Inflammatory macrophage treated with lipopolysaccharide for 4 hours (primary cell): ENCODE measurements around the gene CTNS.
A peak's percentile ranks its signal among the peaks of the same experiment; 100 is the strongest.
"Not testable (repeated sequence)": the region's sequence is repeated elsewhere in the genome, so short reads cannot be mapped to it uniquely, and the experiment has no call there.

Experiments used
- DNase-seq: peaks from one replicate; pipeline ENCODE4 v3.0.0-alpha.2; 2020

The CTNS gene

DNA sequence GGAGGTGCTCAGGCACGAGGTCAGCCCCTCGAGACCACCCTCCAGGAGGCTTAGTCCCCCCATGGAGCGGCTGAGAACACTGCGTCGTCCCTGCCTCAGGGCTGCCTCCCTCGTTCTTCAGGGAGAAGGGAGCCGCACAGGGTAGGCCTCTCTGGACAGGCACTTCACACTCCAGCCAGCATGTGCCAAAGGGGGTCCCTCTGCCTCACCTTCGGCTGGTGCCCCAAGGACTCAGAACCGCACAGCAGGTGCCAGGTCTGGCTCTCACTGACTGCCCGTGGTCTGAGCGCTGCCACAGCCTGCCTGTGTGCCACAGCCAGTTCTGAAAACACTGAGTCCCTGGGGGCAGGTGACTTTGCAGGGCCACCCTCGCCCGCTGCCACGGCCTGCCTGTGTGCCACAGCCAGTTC lies 52.3 kb downstream of the CTNS start:
- no peak for DNase-seq

DNA sequence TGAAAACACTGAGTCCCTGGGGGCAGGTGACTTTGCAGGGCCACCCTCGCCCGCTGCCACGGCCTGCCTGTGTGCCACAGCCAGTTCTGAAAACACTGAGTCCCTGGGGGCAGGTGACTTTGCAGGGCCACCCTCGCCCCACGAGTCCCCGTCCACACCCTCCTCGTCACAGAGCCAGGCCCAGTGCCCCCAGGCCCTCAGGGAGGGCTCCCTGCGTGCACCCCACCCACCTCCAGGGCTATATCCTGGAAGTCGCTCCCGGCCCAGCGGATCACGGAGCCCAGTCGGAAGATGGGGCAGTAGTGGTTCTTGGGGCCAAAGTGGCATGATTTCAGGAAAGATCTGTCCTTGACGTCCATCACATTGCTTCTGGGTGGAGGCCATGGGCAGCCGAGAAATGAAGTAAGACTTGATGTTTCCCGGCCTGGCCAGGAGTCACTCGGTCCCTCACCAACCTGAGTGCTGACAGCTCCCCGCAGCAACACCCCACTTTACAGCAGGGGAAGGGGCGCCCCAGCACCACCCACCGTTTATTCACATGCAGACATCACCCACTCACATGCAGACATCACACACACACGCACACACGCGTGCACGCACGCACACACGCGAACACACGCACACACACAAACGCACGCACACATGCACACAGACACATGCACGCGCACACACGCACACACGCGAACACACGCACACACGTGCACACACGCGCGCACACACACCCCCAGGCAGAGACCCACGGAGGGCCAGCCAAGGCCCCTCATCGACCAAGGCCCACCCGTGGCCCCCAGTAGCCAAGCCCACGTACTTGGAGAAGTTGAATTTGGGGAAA lies 52.9 kb downstream of the CTNS start:
- DNase-seq, result no peak

DNA sequence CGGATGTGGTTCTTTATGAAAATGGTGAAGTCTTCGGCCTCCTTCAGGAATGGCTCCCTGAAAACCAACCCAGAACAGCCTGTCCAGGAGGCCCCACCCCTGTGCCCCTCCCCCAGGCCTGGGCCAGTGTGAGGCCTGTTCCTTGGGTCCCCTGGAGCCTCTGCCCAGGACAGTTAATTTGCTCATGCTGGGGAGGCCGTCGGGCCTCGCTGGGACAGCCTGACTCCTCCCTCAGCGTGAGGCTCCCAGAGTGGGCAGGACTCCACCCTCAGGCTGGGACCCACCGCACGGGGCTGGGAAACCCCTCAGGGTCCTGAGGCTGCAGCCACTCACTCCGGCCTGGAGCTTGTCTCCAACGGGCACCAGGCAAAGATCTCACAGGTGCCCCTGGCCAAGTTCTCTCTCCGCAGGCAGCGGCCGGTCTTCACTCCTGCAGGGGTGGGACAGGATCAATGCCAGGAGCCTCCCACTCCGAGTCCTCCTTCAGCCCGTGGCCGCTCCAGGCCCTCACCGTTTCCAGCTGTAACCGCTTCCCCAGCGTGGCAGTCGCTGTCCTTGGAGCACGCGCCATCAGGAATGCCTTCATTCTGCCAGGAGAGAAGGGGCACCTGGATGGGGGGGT lies 53.6 kb downstream of the CTNS start:
- DNase-seq, result no peak

DNA sequence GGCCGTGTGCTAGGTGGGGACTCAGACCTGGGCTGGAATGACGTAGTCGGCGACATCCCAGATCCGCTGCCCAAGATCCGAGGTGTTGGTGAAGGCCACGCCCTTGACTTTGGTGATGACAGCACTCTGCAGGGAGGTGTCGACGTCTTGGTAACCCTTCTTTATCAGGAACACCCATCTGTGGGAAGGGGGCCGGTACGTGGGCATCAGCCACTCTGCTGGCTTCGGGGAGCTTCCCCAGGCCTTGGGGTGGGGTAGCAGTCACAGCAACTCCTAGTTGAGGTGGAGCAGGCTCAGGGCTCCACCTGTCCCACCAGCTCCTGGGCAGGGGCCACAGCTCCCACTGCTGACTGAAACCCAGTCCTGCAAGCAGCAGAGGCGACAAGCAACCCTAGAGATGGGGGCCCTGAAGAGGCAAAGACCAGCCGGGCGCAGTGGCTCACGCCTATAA lies 55.1 kb downstream of the CTNS start:
- DNase-seq, result no peak

DNA sequence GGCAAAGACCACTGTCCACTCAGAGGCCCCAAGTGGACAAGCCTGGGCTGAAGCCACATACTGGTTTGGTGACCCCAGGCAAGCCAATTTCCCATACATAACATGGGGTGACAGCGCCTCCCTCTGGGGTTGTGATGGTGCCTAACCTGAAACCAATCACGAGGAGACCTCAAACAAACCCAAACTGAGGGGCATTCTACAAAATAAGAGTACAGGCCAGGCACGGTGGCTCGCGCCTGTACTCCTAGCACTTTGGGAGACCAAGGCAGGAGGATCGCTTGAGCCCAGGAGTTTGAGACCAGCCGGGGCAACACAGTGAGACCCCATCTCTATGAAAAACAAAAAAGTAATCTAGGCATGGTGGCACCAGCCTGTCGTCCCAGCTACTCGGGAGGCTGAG lies 55.8 kb downstream of the CTNS start:
- no peak for DNase-seq

DNA sequence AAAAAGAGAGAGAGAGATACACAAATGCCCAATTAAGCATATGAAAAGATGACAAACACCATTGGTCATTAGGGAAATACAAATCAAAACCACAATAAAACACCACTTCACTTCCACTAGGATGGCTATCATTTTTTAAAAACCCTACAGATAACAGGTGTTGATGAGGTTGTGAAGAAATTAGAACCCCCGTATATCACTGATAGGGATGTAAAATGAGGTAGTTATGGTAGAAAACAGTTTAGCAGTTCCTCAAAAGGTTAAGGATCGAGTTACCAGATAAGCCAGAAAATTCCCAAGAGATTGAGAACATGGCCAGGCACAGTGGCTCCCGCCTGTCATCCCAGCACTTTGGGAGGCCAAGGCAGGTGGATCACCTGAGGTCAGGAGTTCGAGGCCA lies 56.6 kb downstream of the CTNS start:
- no peak for DNase-seq

DNA sequence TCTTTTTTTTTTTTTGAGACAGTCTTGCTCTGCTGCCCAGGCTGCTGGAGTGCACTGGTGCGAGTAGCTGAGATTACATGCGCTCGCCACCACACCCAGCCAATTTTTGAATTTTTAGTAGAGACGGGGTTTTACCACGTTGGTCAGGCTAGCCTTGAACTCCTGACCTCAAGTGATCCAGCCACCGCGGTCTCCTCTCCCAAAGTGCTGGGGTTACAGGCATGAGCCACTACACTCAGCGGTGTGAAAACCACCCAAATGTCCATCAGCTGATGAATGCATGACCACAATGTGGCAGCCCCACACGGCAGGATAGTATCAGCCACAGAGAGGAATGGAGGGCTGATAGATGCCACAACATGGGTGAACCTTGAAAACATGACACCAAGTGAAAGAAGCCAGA lies 57.3 kb downstream of the CTNS start:
- DNase-seq, result no peak

DNA sequence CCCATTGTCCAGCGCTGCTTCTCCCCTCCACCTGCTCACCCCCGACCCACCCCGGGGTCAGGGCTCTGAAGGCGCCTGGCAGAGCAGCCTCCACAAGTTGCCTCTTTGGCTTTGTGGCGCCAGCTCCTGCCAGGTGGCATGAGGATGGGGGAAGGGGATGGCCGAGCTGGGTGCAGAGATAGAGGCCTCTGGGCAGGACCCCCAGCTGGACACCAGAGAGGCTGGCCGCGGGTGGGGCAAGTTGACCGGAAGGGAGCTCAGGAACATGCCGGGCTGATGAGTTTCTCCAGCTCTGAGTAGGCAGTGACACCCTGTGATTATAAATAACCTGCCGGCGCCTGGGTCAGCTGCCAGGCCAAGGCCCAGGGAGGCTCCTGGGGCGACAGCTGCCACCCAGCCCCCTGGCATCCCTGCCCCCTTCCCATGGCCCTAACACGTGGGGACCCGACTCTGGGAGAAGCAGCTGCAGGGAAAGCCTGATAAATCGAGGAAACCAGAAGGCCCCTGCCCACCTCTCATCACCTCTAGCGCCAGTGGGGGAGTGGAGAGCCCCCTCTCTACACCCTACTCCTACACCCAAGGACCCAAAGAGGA lies 58.7 kb downstream of the CTNS start:
- no peak for DNase-seq

DNA sequence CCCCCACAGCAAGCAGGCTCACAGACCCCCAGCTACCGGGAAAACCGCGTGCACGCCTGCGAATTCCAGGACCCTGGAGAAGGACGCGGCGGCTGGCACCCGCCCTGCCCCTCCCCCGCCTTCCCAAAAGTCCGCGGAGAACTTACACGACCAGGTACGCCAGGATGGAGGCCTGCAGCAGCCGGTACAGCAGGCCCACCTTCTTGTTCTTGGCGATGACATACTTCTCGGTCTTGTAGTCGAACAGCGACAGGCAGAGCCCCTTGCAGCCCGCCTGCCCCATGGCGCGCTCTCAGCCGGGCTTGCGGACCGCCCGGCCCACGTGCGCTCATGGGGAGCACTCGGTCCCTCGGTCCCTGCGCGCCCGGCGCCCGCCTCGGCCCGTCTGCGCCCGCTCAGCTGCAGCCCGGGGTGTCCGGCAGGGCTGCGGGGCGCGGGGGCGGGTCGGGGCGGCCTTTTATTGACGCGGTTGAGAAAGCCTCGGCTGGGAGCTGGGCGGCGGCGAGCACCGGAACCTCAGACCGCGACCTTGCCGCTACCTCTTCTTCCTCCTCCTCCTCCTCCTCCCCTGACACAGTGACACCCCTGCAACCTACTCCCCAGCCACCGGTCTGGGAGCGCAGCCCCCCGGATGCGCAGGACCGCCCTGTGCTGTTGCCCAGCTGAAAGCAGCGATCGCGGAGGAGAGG lies 59.3 kb downstream of the CTNS start, which contains the start of gene P2RX5:
TSS of gene P2RX5 (minus strand) at position 433 of the 689 bp plus-strand sequence. CDS start at position 283, 150 bp downstream.
- DNase-seq, result peak; percentile 28

DNA sequence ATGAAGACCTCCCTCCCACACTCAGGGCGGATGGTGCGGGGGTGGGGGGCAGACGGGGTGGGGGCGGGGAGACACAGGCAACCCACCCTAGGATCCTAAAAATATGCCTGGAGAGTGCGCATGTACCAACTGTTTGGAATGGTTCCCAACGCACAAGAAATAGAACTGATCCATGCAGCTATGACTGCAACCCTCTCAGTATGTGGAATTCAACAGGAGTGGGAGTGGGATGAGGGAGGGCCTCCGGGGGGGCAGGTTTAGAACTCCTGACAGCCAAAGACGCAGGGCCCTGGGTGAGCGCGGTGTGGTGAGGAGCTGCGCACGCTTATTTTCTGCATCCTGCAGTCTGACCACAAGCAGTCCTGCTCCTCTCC lies 60.5 kb downstream of the CTNS start:
- no peak for DNase-seq

DNA sequence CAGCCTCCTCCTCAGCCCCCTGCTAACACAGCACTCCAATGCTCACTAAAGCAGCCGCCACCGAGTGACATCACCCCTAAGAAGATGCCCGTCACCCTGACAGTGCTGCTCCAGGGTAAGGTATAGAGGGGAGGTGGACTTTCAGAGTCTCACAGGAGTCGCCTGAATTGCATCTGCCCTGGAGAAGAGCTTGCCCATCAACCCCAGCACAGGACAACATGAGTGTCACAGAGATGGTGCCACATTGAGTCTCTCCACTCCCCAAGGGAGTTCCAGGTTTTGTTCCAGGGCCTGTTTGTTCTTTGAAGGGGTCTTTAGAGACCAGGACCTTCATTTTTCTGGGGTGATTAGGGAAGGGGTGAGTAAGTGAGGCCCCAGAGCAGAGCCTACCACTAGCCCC lies 61.6 kb downstream of the CTNS start:
- no peak for DNase-seq

DNA sequence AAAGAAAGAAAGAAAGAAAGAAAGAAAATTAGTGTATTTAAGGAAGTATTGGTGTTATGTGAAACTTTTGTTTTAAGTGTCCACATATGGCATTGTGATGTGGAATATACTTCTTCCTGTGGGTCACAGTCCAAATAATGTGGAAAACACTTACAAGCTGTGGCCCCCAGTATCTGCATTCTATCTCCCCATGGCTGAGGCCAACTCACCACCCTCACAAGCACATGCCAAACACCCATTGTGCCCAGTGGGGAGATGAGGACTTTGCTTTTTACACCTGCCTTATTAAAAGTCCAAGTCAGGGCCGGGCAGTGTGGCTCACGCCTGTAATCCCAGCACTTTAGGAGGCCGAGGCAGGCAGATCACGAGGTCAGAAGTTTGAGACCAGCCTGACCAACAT lies 63.4 kb downstream of the CTNS start:
- no peak for DNase-seq

DNA sequence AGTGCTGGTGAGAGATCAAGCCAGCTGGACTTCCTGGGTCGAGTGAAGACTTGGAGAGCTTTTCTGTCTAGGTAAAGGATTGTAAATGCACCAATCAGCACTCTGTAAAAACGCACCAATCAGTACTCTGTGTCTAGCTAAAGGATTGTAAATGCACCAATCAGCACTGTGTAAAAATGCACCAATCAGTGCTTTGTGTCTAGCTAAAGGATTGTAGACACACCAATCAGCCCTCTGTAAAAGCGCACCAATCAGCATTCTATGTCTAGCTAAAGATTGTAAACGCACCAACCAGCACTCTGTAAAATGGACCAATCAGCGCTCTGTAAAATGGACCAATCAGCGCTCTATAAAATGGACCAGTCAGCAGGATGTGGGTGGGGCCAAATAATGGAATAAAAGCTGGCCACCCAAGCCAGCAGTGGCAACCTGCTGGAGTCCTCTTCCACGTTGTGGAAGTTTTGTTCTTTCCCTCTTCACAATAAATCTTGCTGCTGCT lies 65.5 kb downstream of the CTNS start:
- DNase-seq, result not testable (repeated sequence)

DNA sequence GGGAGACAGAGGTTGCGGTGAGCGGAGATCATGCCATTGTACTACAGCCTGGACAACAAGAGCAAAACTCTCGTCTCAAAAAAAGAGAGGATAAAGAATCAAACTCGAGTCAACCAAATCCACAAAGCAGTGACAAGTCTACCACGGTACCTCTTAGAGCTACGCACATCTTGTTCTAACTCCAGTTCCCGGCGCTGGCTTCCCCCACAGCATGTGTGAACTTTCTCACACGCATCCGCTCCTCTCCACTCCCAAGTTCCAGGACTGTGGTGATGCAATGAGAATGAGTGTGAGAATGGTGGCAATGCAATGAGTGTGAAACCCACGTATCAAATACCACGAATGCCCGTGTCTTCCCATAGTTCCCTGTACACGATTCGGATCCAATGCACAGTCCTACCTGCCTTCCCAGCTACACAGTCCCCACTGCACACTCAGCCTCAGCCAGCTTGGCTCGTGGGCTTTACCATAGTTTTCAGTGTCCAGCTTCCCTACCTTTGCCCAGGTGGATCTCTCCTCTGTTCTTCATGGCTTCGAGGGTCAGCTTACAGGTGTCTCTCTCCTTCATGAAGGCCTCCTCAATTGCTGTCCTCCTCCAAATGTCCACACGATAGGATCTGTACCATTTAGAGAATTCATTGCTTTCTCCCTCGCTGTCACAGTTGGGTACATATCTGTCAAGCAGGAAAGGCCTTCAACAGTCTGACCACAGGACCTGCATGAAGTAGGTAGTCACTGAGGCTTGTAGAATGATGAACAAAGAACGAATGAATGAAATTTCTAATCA lies 68.6 kb downstream of the CTNS start:
- no peak for DNase-seq

DNA sequence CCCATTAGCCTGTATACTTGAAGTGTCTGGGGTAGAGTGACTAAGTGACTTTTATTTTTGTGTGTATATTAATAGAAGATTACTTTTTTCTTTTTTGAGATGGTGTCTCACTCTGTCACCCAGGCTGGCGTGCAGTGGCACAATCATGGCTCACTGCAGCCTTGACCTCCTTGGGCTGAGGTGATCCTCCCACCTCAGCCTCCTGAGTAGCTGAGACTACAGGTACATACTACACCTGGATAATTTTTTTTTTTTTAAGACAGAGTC lies 69.1 kb downstream of the CTNS start:
- DNase-seq, result not testable (repeated sequence)

DNA sequence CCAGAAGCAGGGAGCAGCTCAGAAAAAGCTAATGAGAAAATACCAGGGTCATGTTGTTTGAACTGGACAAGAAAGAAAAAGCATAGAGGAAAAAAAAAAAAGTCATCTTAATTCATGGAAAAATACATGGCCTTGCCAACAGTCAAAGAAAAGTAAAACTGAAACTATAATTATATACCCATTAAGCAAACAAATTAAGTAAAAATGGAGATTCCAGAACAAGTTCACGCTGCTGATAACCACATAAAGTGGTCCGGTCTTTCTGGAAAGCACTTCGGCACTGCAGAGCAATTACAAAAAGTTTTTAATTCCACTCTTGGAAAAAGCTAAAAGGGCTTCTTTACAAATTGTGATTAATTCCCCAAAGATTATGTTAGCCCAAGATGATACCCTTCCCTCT lies 71.8 kb downstream of the CTNS start:
- DNase-seq, result peak; percentile 72

DNA sequence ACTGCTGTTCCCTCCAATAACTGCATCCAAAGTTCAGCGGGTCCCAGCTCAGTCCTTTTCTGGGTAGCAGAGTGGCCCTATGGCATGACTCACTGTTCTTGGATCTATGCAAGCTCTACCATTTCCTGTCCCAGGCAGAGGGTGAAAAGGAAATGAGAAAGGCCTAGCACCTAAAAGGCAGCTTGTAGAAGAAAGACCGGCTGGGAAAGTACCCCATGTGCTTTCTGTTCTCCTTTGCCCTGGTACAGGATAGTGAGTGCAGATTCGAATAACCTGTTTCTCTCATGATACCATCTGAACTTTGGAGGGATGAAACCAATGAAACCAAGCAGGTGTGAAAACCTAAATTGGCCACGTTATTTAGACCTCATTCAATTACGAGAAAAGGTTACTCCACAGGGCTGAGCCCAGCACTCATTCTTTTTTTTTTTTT lies 74.4 kb downstream of the CTNS start:
- peak; percentile 94 for DNase-seq
